Measurements from ENCODE around the gene FADS1. TPM values are rescaled to one million over a fixed set of nuclear protein-coding genes. Genes with fewer than 3 reads are reported as not detected.

The FADS1 gene
- total RNA-seq, 1 experiment from 2014 or later = 442 TPM

GRCh38 chr11:61829806-61830205, 13.0 kb upstream of the FADS1 start:
- TF ChIP-seq EZH2 (IDR thresholded peaks at IDR 0.05; ENCODE audit: borderline replicate concordance, low read depth, low read length, poor library complexity, severe bottlenecking) (no peak), CTCF (conservative IDR thresholded peaks at IDR 0.05; ENCODE audit: low read depth, low read length) (no peak)
- peak overlapping the region; percentile 96 for H3K4me3 ChIP-seq (ENCODE audit: low read depth, low read length, poor library complexity, severe bottlenecking)
- peak overlapping the region; percentile 97 for H3K27ac ChIP-seq (ENCODE audit: low read depth, low read length, poor library complexity, severe bottlenecking)
- H3K4me1 ChIP-seq (ENCODE audit: insufficient read depth, low read length, poor library complexity, severe bottlenecking) = peaks cover 56% of the 10 kb centered on the region
- no peak for DNase-seq (ENCODE audit: low spot score)
- intact Hi-C loops (cut with micrococcal nuclease; ENCODE audit: unreplicated experiment) = no loop called here
- ChIA-PET CTCF (no interaction called here), POLR2A (ENCODE audit: low non-redundant PET) (no interaction called here)
- no peaks in the 10 kb centered on the region for H3K9me3 ChIP-seq (ENCODE audit: low read depth, low read length, poor library complexity, severe bottlenecking)
- H3K27me3 ChIP-seq (replicated peaks; ENCODE audit: insufficient read depth, low read depth, low read length, poor library complexity) = no peaks in the 10 kb centered on the region
- H3K36me3 ChIP-seq (ENCODE audit: insufficient read depth, low read length, poor library complexity, severe bottlenecking) = peaks cover 53% of the 10 kb centered on the region
- no TSS peak for BruUV-seq (replicated peaks)

GRCh38 chr11:61828629-61829407, 12.0 kb upstream of the FADS1 start:
- no peaks in the 10 kb centered on the region for H3K27me3 ChIP-seq (replicated peaks; ENCODE audit: insufficient read depth, low read depth, low read length, poor library complexity)
- no peaks in the 10 kb centered on the region for H3K9me3 ChIP-seq (ENCODE audit: low read depth, low read length, poor library complexity, severe bottlenecking)
- peak; percentile 65 for TF ChIP-seq CTCF (conservative IDR thresholded peaks at IDR 0.05; ENCODE audit: low read depth, low read length)
- no peak for TF ChIP-seq EZH2 (IDR thresholded peaks at IDR 0.05; ENCODE audit: borderline replicate concordance, low read depth, low read length, poor library complexity, severe bottlenecking)
- no TSS peak for BruUV-seq (replicated peaks)
- H3K27ac ChIP-seq (ENCODE audit: low read depth, low read length, poor library complexity, severe bottlenecking) = peak overlapping the region; percentile 97
- H3K4me3 ChIP-seq (ENCODE audit: low read depth, low read length, poor library complexity, severe bottlenecking) = peak overlapping the region; percentile 96
- H3K36me3 ChIP-seq (ENCODE audit: insufficient read depth, low read length, poor library complexity, severe bottlenecking) = peaks cover 49% of the 10 kb centered on the region
- CTCF ChIA-PET = interaction anchor here (0.8 to 1.0 kb wide), 2 partner anchors 14 to 32 kb away, joined by 3 to 4 read pairs; no protein-coding TSS in a partner anchor
- DNase-seq (ENCODE audit: low spot score) = peak; percentile 72
- POLR2A ChIA-PET (ENCODE audit: low non-redundant PET) = interaction anchor here (0.5 kb wide), 1 partner anchor 1013 kb away, joined by 3 read pairs; no protein-coding TSS in a partner anchor
- H3K4me1 ChIP-seq (ENCODE audit: insufficient read depth, low read length, poor library complexity, severe bottlenecking) = peaks cover 46% of the 10 kb centered on the region
- intact Hi-C loops (cut with micrococcal nuclease; ENCODE audit: unreplicated experiment) = no loop called here

DNA sequence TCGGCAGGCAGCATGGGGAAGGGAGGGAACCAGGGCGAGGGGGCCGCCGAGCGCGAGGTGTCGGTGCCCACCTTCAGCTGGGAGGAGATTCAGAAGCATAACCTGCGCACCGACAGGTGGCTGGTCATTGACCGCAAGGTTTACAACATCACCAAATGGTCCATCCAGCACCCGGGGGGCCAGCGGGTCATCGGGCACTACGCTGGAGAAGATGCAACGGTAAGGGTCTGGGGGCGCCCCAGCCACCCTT, 11.5 kb upstream of the FADS1 start:
- peaks cover 41% of the 10 kb centered on the region for H3K4me1 ChIP-seq (ENCODE audit: insufficient read depth, low read length, poor library complexity, severe bottlenecking)
- CTCF ChIA-PET = interaction anchor here (0.8 kb wide), 1 partner anchor 31 kb away, joined by 3 read pairs; no protein-coding TSS in a partner anchor
- peaks cover 44% of the 10 kb centered on the region for H3K36me3 ChIP-seq (ENCODE audit: insufficient read depth, low read length, poor library complexity, severe bottlenecking)
- DNase-seq (ENCODE audit: low spot score) = no peak
- no peak for TF ChIP-seq CTCF (conservative IDR thresholded peaks at IDR 0.05; ENCODE audit: low read depth, low read length)
- TF ChIP-seq EZH2 (IDR thresholded peaks at IDR 0.05; ENCODE audit: borderline replicate concordance, low read depth, low read length, poor library complexity, severe bottlenecking) = no peak
- intact Hi-C loops (cut with micrococcal nuclease; ENCODE audit: unreplicated experiment) = no loop called here
- H3K9me3 ChIP-seq (ENCODE audit: low read depth, low read length, poor library complexity, severe bottlenecking) = no peaks in the 10 kb centered on the region
- H3K4me3 ChIP-seq (ENCODE audit: low read depth, low read length, poor library complexity, severe bottlenecking) = peak overlapping the region; percentile 96
- H3K27ac ChIP-seq (ENCODE audit: low read depth, low read length, poor library complexity, severe bottlenecking) = peak overlapping the region; percentile 97
- POLR2A ChIA-PET (ENCODE audit: low non-redundant PET) = no interaction called here
- BruUV-seq (replicated peaks) = no TSS peak
- H3K27me3 ChIP-seq (replicated peaks; ENCODE audit: insufficient read depth, low read depth, low read length, poor library complexity) = no peaks in the 10 kb centered on the region

All from A673 (cell line).